Endometrial microvascular endothelial cells (primary cell): Measurements from ENCODE around the gene SPAG17. TPM values are rescaled to one million over a fixed set of nuclear protein-coding genes. Genes with fewer than 3 reads are reported as not detected.

Experiments
- in situ Hi-C: cut with HindIII; loops from 2 replicates; pipeline ENCODE4 v1.10.0; 2017; ENCODE audit warnings: low sequenced_read_pairs, low pct_unique_long_range_greater_than_20kb; ENCODE audit errors: inconsistent ontology term
- total RNA-seq: library from RNA; depleted of rRNA; stranded (reverse); fragments of >200 nt; gene quantifications from one replicate; pipeline ENCODE4 v1.2.3, GENCODE V29; 2015; ENCODE audit errors: inconsistent ontology term

Gene SPAG17
- total RNA-seq = not detected

GRCh38 chr1:118185084-118185832, at the start of gene SPAG17:
SPAG17 (minus strand) TSS chr1:118185228; CDS start chr1:118185157, 71 bp downstream.
- in situ Hi-C loops = no loop called here

GRCh38 chr1:118225471-118225870, 40.4 kb upstream of the SPAG17 start:
- in situ Hi-C loops = no loop called here

GRCh38 chr1:118223426-118223825, 38.4 kb upstream of the SPAG17 start:
- in situ Hi-C loops = no loop called here

GRCh38 chr1:118219438-118219837, 34.4 kb upstream of the SPAG17 start:
- in situ Hi-C loops = no loop called here

- in situ Hi-C loops = no loop called here
Measured at GRCh38 chr1:118217141-118217838, 32.3 kb upstream of the SPAG17 start.

GRCh38 chr1:118214866-118215265, 29.8 kb upstream of the SPAG17 start:
- in situ Hi-C loops = no loop called here

- in situ Hi-C loops = no loop called here
Measured at GRCh38 chr1:118210723-118211110, 25.7 kb upstream of the SPAG17 start.

GRCh38 chr1:118210051-118210722, 25.2 kb upstream of the SPAG17 start:
- in situ Hi-C loops = no loop called here

GRCh38 chr1:118209648-118210047, 24.6 kb upstream of the SPAG17 start:
- in situ Hi-C loops = no loop called here

- in situ Hi-C loops = no loop called here
Measured at GRCh38 chr1:118206966-118207365, 21.9 kb upstream of the SPAG17 start.

- in situ Hi-C loops = no loop called here
Measured at GRCh38 chr1:118204648-118205047, 19.6 kb upstream of the SPAG17 start.

GRCh38 chr1:118204105-118204504, 19.1 kb upstream of the SPAG17 start:
- in situ Hi-C loops = no loop called here

GRCh38 chr1:118202076-118202608, 17.1 kb upstream of the SPAG17 start:
- in situ Hi-C loops = no loop called here

- in situ Hi-C loops = no loop called here
Measured at GRCh38 chr1:118201524-118201923, 16.5 kb upstream of the SPAG17 start.

GRCh38 chr1:118200836-118201235, 15.8 kb upstream of the SPAG17 start:
- in situ Hi-C loops = no loop called here

GRCh38 chr1:118190561-118190960, 5.5 kb upstream of the SPAG17 start:
- in situ Hi-C loops = no loop called here

- in situ Hi-C loops = no loop called here
Measured at GRCh38 chr1:118189564-118189963, 4.5 kb upstream of the SPAG17 start.

GRCh38 chr1:118188411-118188810, 3.4 kb upstream of the SPAG17 start:
- in situ Hi-C loops = no loop called here

GRCh38 chr1:118186026-118186425, 998 bp upstream of the SPAG17 start:
- in situ Hi-C loops = no loop called here

- in situ Hi-C loops = no loop called here
Measured at GRCh38 chr1:118184739-118185083, 317 bp downstream of the SPAG17 start.
